HCT116 (cell line): ENCODE measurements around the gene COL20A1. TPM values are rescaled to one million over a fixed set of nuclear protein-coding genes. Genes with fewer than 3 reads are reported as not detected.

Source experiments
- ATAC-seq: fragments of 200-7000 bp; cut with Tn5 transposase; 2 replicates; pipeline ENCODE4 v1.9.1; 2020; ENCODE audit warnings: mild to moderate bottlenecking, moderate library complexity
- BruUV-seq: library from RNA; stranded (reverse); fragments of 400-500 nt; replicated peaks from 2 replicates; lab custom pipeline; 2021; lab: Mats Ljungman, UMichigan
- CTCF ChIA-PET: fragments of 300-600 bp; sonication (Branson Sonifier 250); formaldehyde crosslinking; loops from one replicate; lab custom pipeline; 2021; ENCODE audit warnings: antibody characterized with exemption; lab: Charles Lee
- POLR2A ChIA-PET: fragments of 300-600, 350-600 bp; sonication (Branson Sonifier 250); formaldehyde crosslinking; loops from one replicate; lab custom pipeline; 2021; ENCODE audit warnings: antibody characterized with exemption; lab: Charles Lee
- RAD21 ChIA-PET, 2 experiments: fragments of 300-600 bp; sonication (Branson Sonifier 250); formaldehyde crosslinking; loops; one replicate each; lab custom pipeline; 2023; ENCODE audit warnings: low total read pairs in 2 of 2; ENCODE audit not compliant: uncharacterized antibody in 2 of 2, unreplicated experiment in 2 of 2, low non-redundant PET in 1 of 2; lab: Charles Lee
- DNase-seq: peaks from one replicate; pipeline ENCODE4 v3.0.0-alpha.2; 2010; ENCODE audit warnings: low read depth, low spot score
- H2AFZ ChIP-seq: fragments of 200-600 bp; shearing (Covaris generic), sonication (generic); 2 replicates; pipeline ENCODE4 v1.6.1; 2017; ENCODE audit warnings: low read depth, mixed run types, mixed read lengths, antibody characterized with exemption, low read length; ENCODE audit not compliant: poor library complexity, severe bottlenecking
- H3K27ac ChIP-seq: 2 replicates; pipeline ENCODE4 v1.5.1; 2012; ENCODE audit warnings: low read depth, low read length
- H3K27me3 ChIP-seq: fragments of 200-600 bp; sonication (generic); 2 replicates; pipeline ENCODE4 v1.6.1; 2016; ENCODE audit warnings: mixed run types, low read length, mixed read lengths; ENCODE audit not compliant: insufficient read depth
- H3K36me3 ChIP-seq, 2 experiments: fragments of 200-500 bp in 1 of 2; fragments of 200-600 bp in 1 of 2; sonication (Bioruptor generic) in 1 of 2; sonication (generic) in 1 of 2; 2 replicates each; pipeline versions ENCODE4 v1.5.1 to v1.6.1; 2014 to 2016; ENCODE audit warnings: low read length in 2 of 2, inconsistent platforms in 1 of 2, mixed read lengths in 1 of 2, mixed run types in 1 of 2; ENCODE audit not compliant: insufficient read depth in 2 of 2, control insufficient read depth in 1 of 2
- H3K4me1 ChIP-seq, 2 experiments: fragments of 200-600 bp in 1 of 2; sonication (generic) in 1 of 2; 2 replicates each; pipeline versions ENCODE4 v1.5.1 to v1.6.1; 2012 to 2017; ENCODE audit warnings: low read length in 2 of 2, inconsistent platforms in 1 of 2, mild to moderate bottlenecking in 1 of 2, mixed read lengths in 1 of 2, mixed run types in 1 of 2, moderate library complexity in 1 of 2; ENCODE audit not compliant: insufficient read depth in 2 of 2, control insufficient read depth in 1 of 2
- H3K4me2 ChIP-seq: fragments of 200-600 bp; sonication (generic); 2 replicates; pipeline ENCODE4 v1.6.1; 2017; ENCODE audit warnings: mixed run types, low read length, mixed read lengths
- H3K4me3 ChIP-seq, 2 experiments: fragments of 200-600 bp in 1 of 2; sonication (generic) in 1 of 2; replicated peaks in 1 of 2; 2 replicates each; pipeline ENCODE4 v1.5.1; 2011 to 2016; ENCODE audit warnings: low read length in 2 of 2, control low read depth in 1 of 2, low read depth in 1 of 2, mild to moderate bottlenecking in 1 of 2, mixed read lengths in 1 of 2, mixed run types in 1 of 2
- H3K79me2 ChIP-seq: fragments of 200-600 bp; sonication (generic); 2 replicates; pipeline ENCODE4 v1.6.1; 2017; ENCODE audit warnings: mild to moderate bottlenecking, mixed run types, low read length, moderate library complexity, mixed read lengths; ENCODE audit not compliant: insufficient read depth
- H3K9ac ChIP-seq: fragments of 200-600 bp; sonication (generic); 2 replicates; pipeline ENCODE4 v1.6.1; 2016; ENCODE audit warnings: low read length, mixed read lengths
- H3K9me2 ChIP-seq: fragments of 200-600 bp; sonication (generic), shearing (Covaris generic); 2 replicates; pipeline ENCODE4 v1.6.1; 2017; ENCODE audit warnings: mixed run types, mild to moderate bottlenecking, moderate library complexity; ENCODE audit not compliant: insufficient read depth
- H3K9me3 ChIP-seq, 2 experiments: fragments of 200-500 bp in 1 of 2; fragments of 200-600 bp in 1 of 2; sonication (Bioruptor generic) in 1 of 2; sonication (generic) in 1 of 2; 2 replicates each; pipeline ENCODE4 v1.6.1; 2014 to 2017; ENCODE audit warnings: low read length in 2 of 2, mixed read lengths in 2 of 2, inconsistent platforms in 1 of 2, low read depth in 1 of 2, mild to moderate bottlenecking in 1 of 2, mixed run types in 1 of 2, moderate library complexity in 1 of 2; ENCODE audit not compliant: control insufficient read depth in 1 of 2, insufficient read depth in 1 of 2
- H4K20me1 ChIP-seq: fragments of 200-600 bp; sonication (generic), shearing (Covaris generic); 2 replicates; pipeline ENCODE4 v1.6.1; 2017; ENCODE audit warnings: mixed run types, mild to moderate bottlenecking, moderate library complexity; ENCODE audit not compliant: insufficient read depth
- ATF3 ChIP-seq: IDR thresholded peaks from 2 replicates; pipeline ENCODE4 v1.6.1; 2012
- ELF1 ChIP-seq: IDR thresholded peaks from 2 replicates; pipeline ENCODE4 v1.6.1; 2012; ENCODE audit warnings: low read depth, borderline replicate concordance
- EZH2phosphoT487 ChIP-seq: fragments of 200-600 bp; IDR thresholded peaks from 2 replicates; pipeline ENCODE4 v1.6.1; 2018; ENCODE audit warnings: antibody characterized with exemption, borderline replicate concordance
- POLR2A ChIP-seq: IDR thresholded peaks from 2 replicates; pipeline ENCODE4 v1.7.0; 2011; ENCODE audit warnings: borderline replicate concordance; ENCODE audit not compliant: insufficient read depth, insufficient read length; ENCODE audit errors: extremely low read depth
- POLR2AphosphoS5 ChIP-seq: IDR thresholded peaks from 2 replicates; pipeline ENCODE4 v1.6.1; 2011; ENCODE audit warnings: mild to moderate bottlenecking, low read depth, low read length, moderate library complexity
- REST ChIP-seq: IDR thresholded peaks from 2 replicates; pipeline ENCODE4 v1.6.1; 2012; ENCODE audit warnings: low read depth
- SP1 ChIP-seq: IDR thresholded peaks from 2 replicates; pipeline ENCODE4 v1.6.1; 2012; ENCODE audit warnings: low read depth
- YY1 ChIP-seq: IDR thresholded peaks from 2 replicates; pipeline ENCODE4 v1.6.1; 2011; ENCODE audit warnings: low read length, low read depth, moderate library complexity, mild to moderate bottlenecking; ENCODE audit not compliant: insufficient replicate concordance; ENCODE audit errors: extremely low read depth
- intact Hi-C: fragments of 100-400 bp; cut with micrococcal nuclease; formaldehyde crosslinking; loops from 2 replicates; pipeline ENCODE4 v1.10.0; 2022
- total RNA-seq: library from RNA; stranded (reverse); gene quantifications from one replicate; pipeline ENCODE4 v1.2.1, GENCODE V29; 2021; ENCODE audit not compliant: unreplicated experiment

COL20A1 gene
- total RNA-seq, 1 experiment from 2014 or later: 0.34 TPM

- TF ChIP-seq EZH2phosphoT487: no peak
- TF ChIP-seq ATF3: no peak
- no peak for TF ChIP-seq REST
- no peak for TF ChIP-seq POLR2A
- TF ChIP-seq SP1: no peak
- no peak for TF ChIP-seq YY1
- TF ChIP-seq POLR2AphosphoS5: no peak
- TF ChIP-seq ELF1: no peak
- Histone ChIP-seq H3K9me3 (no peaks in the 10 kb centered on the region), H2AFZ (no peak overlapping the region), H3K9ac (no peak overlapping the region), H3K9me2 (no peaks in the 10 kb centered on the region), H3K4me2 (no peak overlapping the region), H3K79me2 (no peaks in the 10 kb centered on the region), H3K4me3 (no peak overlapping the region), H3K4me1 (peaks cover 4 to 14% of the 10 kb centered on the region in 2 experiments; a peak in 3 of 4 replicates), H4K20me1 (no peaks in the 10 kb centered on the region), H3K27me3 (no peaks in the 10 kb centered on the region), H3K27ac (no peak overlapping the region), H3K36me3 (peaks cover 0 to 9% of the 10 kb centered on the region in 2 experiments; a peak in 1 of 4 replicates)
- DNase-seq (no peak), ATAC-seq (no peak)
- ChIA-PET CTCF (interaction anchor here (1.4 kb wide), 1 partner anchor 63 kb away, joined by 3 read pairs; no protein-coding TSS in a partner anchor), RAD21 (interaction anchor here in 1 of 2 experiments (0.7 kb wide), 1 partner anchor 64 kb away, joined by 4 read pairs; no protein-coding TSS in a partner anchor), POLR2A (no interaction called here)
- no TSS peak for BruUV-seq
- intact Hi-C loops: no loop called here
Measured at GRCh38 chr20:63286781-63287696, 5.9 kb upstream of the COL20A1 start.
